ENCODE data around the gene CCDC150.

DNA sequence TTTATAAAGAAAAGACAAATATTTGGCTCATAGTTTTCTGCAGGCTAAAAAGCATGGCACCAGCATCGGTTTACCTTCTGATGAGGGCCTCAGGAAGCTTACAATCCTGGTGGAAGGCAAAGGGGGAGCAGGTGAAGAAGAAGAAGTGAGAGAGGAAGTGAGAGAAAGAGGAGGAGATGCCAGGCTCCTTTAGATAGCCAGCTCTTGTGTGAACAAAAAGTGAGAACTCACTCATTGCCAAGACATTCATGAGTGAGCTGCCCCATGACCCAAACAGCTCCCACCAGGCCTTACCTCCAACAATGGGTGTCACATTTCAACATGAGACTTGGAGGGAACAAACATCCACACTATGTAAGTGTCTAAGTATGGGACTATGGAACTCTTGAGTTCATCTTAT, 14.3 kb downstream of the CCDC150 start:
- TF ChIP-seq PHF21A (IDR thresholded peaks at IDR 0.05; ENCODE audit: borderline replicate concordance, low read depth) = no peak
- no peak for TF ChIP-seq ARHGAP35 (IDR thresholded peaks at IDR 0.05; ENCODE audit: partially characterized antibody)

All from K562 (cell line).